ENCODE results near the gene PGRMC2.
A peak's percentile ranks its signal among the peaks of the same experiment; 100 is the strongest.

GRCh38 chr4:128287871-128288688 lies 467 bp upstream of the PGRMC2 start:
- TF ChIP-seq, protein P1, sequence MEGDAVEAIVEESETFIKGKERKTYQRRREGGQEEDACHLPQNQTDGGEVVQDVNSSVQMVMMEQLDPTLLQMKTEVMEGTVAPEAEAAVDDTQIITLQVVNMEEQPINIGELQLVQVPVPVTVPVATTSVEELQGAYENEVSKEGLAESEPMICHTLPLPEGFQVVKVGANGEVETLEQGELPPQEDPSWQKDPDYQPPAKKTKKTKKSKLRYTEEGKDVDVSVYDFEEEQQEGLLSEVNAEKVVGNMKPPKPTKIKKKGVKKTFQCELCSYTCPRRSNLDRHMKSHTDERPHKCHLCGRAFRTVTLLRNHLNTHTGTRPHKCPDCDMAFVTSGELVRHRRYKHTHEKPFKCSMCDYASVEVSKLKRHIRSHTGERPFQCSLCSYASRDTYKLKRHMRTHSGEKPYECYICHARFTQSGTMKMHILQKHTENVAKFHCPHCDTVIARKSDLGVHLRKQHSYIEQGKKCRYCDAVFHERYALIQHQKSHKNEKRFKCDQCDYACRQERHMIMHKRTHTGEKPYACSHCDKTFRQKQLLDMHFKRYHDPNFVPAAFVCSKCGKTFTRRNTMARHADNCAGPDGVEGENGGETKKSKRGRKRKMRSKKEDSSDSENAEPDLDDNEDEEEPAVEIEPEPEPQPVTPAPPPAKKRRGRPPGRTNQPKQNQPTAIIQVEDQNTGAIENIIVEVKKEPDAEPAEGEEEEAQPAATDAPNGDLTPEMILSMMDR (IDR thresholded peaks at IDR 0.05) = peak in 4 of 7 experiments; percentile 56 to 63 (median 62)
- TF ChIP-seq POLR2A (IDR thresholded peaks at IDR 0.05) = peak; percentile 62 to 78 (median 76)

Data from body of pancreas (tissue), 4 donors.